HepG2 (cell line): ENCODE measurements around the gene GNL1. TPM values are rescaled to one million over a fixed set of nuclear protein-coding genes. Genes with fewer than 3 reads are reported as not detected.

Experiments
- AGO1 ChIP-seq: fragments of 200-400 bp; formaldehyde crosslinking; IDR thresholded peaks from 2 replicates; pipeline ENCODE4 v1.6.1; 2017; ENCODE audit warnings: mild to moderate bottlenecking, low read depth, low read length, moderate library complexity; ENCODE audit not compliant: poor library complexity, severe bottlenecking
- ARNT ChIP-seq: fragments of 450-650 bp; IDR thresholded peaks from 2 replicates; pipeline ENCODE4 v1.6.1; 2017
- CBFB ChIP-seq: sonication (generic); formaldehyde crosslinking; IDR thresholded peaks from 2 replicates; pipeline ENCODE4 v1.4.0; 2020; ENCODE audit warnings: missing genetic modification reagents
- ELF1 ChIP-seq: sonication (generic); formaldehyde crosslinking; IDR thresholded peaks from 2 replicates; pipeline ENCODE4 v1.4.0; 2020; ENCODE audit warnings: missing genetic modification reagents
- FOXO1 ChIP-seq: sonication (generic); formaldehyde crosslinking; IDR thresholded peaks from 2 replicates; pipeline ENCODE4 v1.4.0; 2020; ENCODE audit warnings: missing genetic modification reagents
- GABPA ChIP-seq, 2 experiments: IDR thresholded peaks; 2 replicates each; pipeline ENCODE4 v1.6.1; 2011 to 2016; ENCODE audit warnings: low read depth in 2 of 2, low read length in 1 of 2, missing biosample characterization in 1 of 2, missing genetic modification characterization in 1 of 2
- GATAD1 ChIP-seq: IDR thresholded peaks from 2 replicates; pipeline ENCODE4 v1.6.1; 2016; ENCODE audit warnings: missing genetic modification reagents, missing compliant biosample characterization
- NCOA1 ChIP-seq: sonication (generic); formaldehyde crosslinking; IDR thresholded peaks from 2 replicates; pipeline ENCODE4 v1.9.0; 2021; ENCODE audit warnings: missing genetic modification reagents
- NFIC ChIP-seq: IDR thresholded peaks from 2 replicates; pipeline ENCODE4 v1.6.1; 2012; ENCODE audit warnings: mild to moderate bottlenecking, low read length, inconsistent platforms
- POGZ ChIP-seq: sonication (generic); formaldehyde crosslinking; IDR thresholded peaks from 2 replicates; pipeline ENCODE4 v1.4.0; 2020; ENCODE audit warnings: mild to moderate bottlenecking, missing genetic modification reagents
- SAP130 ChIP-seq: IDR thresholded peaks from 2 replicates; pipeline ENCODE4 v1.6.1; 2016; ENCODE audit warnings: low read depth
- SOX13 ChIP-seq, 3 experiments: fragments of 450-650 bp in 1 of 3; sonication (generic) in 1 of 3; formaldehyde crosslinking in 1 of 3; IDR thresholded peaks in 2 of 3; conservative IDR thresholded peaks in 1 of 3; 2 replicates each; pipeline versions ENCODE4 v1.5.0 to v1.6.1; 2016 to 2020; ENCODE audit warnings: antibody characterized with exemption in 1 of 3, mild to moderate bottlenecking in 1 of 3, missing compliant biosample characterization in 1 of 3, missing genetic modification reagents in 1 of 3, moderate library complexity in 1 of 3
- TEAD3 ChIP-seq: optimal IDR thresholded peaks from 2 replicates; pipeline ENCODE3; 2016; ENCODE audit warnings: borderline replicate concordance
- ZNF296 ChIP-seq: sonication (generic); formaldehyde crosslinking; conservative IDR thresholded peaks from 2 replicates; pipeline ENCODE4 v1.5.0; 2020; ENCODE audit warnings: mild to moderate bottlenecking, missing genetic modification reagents
- ZNF598 ChIP-seq: sonication (generic); formaldehyde crosslinking; IDR thresholded peaks from 2 replicates; pipeline ENCODE4 v1.5.1; 2020; ENCODE audit warnings: mild to moderate bottlenecking, missing genetic modification reagents, borderline replicate concordance
- polyA plus RNA-seq, 8 experiments: library from polyadenylated mRNA; depleted of rRNA in 3 of 8; stranded (reverse) in 7 of 8; unstranded in 1 of 8; fragments of >200 nt; fragmentation: Illumina TruSeq in 4 of 8; extraction: Trizol in 4 of 8; gene quantifications; 2 replicates each; pipeline versions ENCODE4 v1.2.1 to v1.2.3, GENCODE V29; 2011 to 2016; ENCODE audit warnings: low read depth in 4 of 8, missing spikeins in 1 of 8, mixed read lengths in 1 of 8; ENCODE audit not compliant: insufficient read depth in 1 of 8
- total RNA-seq, 5 experiments: library from RNA; depleted of rRNA; stranded (reverse); fragments of >200 nt; fragmentation: Illumina TruSeq; extraction: Trizol; gene quantifications; 2 replicates each; pipeline ENCODE4 v1.2.3, GENCODE V29; 2016; ENCODE audit warnings: low read depth in 1 of 5
- TF ChIP-seq, protein P1 (sequence below): sonication (generic); formaldehyde crosslinking; IDR thresholded peaks from 2 replicates; pipeline ENCODE4 v1.4.0; 2020; ENCODE audit warnings: mild to moderate bottlenecking, missing genetic modification reagents, borderline replicate concordance
- TF ChIP-seq, protein P2 (sequence below): sonication (generic); formaldehyde crosslinking; IDR thresholded peaks from 2 replicates; pipeline ENCODE4 v1.4.0; 2020; ENCODE audit warnings: mild to moderate bottlenecking, missing genetic modification reagents
- TF ChIP-seq, protein P3 (sequence below): sonication (generic); formaldehyde crosslinking; IDR thresholded peaks from 2 replicates; pipeline ENCODE4 v1.4.0; 2020; ENCODE audit warnings: missing genetic modification reagents
- TF ChIP-seq, protein P4 (sequence below): IDR thresholded peaks from 2 replicates; pipeline ENCODE4 v1.6.1; 2016; ENCODE audit warnings: low read depth

GNL1 gene
- total and polyA plus RNA-seq, 2 of the 13 experiments (the other 11 are each of a cell fraction or from before 2014, with no cell fraction given): 35.0 to 55.6 TPM

DNA sequence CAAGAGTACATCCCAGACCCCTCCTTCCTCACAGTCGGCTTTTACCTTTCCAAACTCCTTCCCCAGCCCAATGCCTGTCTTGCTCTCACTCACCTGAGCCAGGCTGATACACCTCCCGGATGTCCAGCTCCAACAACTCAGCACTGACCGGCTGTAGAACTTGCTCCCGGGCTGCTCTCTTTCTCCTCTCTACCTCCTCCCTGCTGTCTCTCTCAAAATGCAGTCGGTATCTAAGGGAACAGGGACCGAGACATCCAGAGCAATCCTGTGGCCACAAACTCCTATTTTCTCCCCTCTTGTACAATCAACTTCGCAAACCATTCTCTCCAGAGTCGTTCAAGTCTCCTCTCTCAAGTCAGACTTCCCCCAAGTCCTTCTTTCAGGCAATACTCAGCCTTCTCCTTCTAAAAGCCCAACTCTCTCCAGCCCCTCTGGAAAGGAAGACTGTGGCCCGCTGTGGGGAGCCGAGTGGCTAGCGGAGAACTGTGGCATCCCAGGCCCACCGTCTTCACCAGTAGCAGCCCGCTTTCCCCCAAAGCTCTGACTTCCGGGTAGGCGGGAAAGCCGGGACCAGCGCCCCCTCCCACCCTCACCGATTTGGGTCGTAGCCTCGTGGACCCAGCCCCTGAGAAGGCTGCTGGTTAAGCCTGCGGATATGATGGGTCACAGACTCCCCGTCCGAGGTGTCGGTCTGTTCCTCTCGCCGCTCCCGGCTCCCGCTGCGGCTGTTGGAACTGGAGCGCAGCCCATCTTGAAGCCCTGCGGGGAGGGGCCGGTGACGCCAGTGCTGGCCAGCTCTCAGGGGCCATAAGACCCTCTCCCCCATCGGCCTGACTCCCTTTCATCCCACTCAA is 1.1 kb downstream of the GNL1 start (continued):
- TF ChIP-seq, protein P1, sequence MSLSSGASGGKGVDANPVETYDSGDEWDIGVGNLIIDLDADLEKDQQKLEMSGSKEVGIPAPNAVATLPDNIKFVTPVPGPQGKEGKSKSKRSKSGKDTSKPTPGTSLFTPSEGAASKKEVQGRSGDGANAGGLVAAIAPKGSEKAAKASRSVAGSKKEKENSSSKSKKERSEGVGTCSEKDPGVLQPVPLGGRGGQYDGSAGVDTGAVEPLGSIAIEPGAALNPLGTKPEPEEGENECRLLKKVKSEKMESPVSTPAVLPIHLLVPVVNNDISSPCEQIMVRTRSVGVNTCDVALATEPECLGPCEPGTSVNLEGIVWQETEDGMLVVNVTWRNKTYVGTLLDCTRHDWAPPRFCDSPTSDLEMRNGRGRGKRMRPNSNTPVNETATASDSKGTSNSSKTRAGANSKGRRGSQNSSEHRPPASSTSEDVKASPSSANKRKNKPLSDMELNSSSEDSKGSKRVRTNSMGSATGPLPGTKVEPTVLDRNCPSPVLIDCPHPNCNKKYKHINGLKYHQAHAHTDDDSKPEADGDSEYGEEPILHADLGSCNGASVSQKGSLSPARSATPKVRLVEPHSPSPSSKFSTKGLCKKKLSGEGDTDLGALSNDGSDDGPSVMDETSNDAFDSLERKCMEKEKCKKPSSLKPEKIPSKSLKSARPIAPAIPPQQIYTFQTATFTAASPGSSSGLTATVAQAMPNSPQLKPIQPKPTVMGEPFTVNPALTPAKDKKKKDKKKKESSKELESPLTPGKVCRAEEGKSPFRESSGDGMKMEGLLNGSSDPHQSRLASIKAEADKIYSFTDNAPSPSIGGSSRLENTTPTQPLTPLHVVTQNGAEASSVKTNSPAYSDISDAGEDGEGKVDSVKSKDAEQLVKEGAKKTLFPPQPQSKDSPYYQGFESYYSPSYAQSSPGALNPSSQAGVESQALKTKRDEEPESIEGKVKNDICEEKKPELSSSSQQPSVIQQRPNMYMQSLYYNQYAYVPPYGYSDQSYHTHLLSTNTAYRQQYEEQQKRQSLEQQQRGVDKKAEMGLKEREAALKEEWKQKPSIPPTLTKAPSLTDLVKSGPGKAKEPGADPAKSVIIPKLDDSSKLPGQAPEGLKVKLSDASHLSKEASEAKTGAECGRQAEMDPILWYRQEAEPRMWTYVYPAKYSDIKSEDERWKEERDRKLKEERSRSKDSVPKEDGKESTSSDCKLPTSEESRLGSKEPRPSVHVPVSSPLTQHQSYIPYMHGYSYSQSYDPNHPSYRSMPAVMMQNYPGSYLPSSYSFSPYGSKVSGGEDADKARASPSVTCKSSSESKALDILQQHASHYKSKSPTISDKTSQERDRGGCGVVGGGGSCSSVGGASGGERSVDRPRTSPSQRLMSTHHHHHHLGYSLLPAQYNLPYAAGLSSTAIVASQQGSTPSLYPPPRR (CRISPR knock-in tag): peak; percentile 5; the same call in 1 of the 2 replicates
- TF ChIP-seq, protein P2, sequence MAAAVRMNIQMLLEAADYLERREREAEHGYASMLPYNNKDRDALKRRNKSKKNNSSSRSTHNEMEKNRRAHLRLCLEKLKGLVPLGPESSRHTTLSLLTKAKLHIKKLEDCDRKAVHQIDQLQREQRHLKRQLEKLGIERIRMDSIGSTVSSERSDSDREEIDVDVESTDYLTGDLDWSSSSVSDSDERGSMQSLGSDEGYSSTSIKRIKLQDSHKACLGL (CRISPR knock-in tag): 0 out of 2 replicates have a peak, but pooled peaks have one; percentile 14
- TF ChIP-seq FOXO1 (CRISPR knock-in tag) (peak; percentile 36; the same call in 1 of the 2 replicates), SAP130 (CRISPR knock-in tag) (peak; percentile 8; the same call in 1 of the 2 replicates), ZNF598 (peak; percentile 38; the same call in 1 of the 2 replicates), AGO1 (peak; percentile 54), ZNF296 (CRISPR knock-in tag) (peak; percentile 27; the same call in 1 of the 2 replicates), ELF1 (CRISPR knock-in tag) (peak; percentile 87), SOX13 (IDR thresholded peaks at IDR 0.05) (no peak), SOX13 (CRISPR knock-in tag; conservative IDR thresholded peaks at IDR 0.05 in 1 of 2, IDR thresholded peaks at IDR 0.05 in 1 of 2) (0 out of 4 replicates have a peak, but pooled peaks of 1 of the 2 experiments have one; percentile 4), GATAD1 (no peak), ARNT (no peak), NFIC (no peak), CBFB (CRISPR knock-in tag) (0 out of 2 replicates have a peak, but pooled peaks have one; percentile 17), GABPA (IDR thresholded peaks at IDR 0.05; ENCODE audit: low read depth, low read length) (no peak), GABPA (CRISPR knock-in tag; IDR thresholded peaks at IDR 0.05; ENCODE audit: low read depth) (0 out of 2 replicates have a peak, but pooled peaks have one; percentile 33), POGZ (CRISPR knock-in tag) (peak; percentile 43; the same call in 1 of the 2 replicates), TEAD3 (CRISPR knock-in tag) (no peak), NCOA1 (CRISPR knock-in tag) (peak; percentile 68; the same call in 1 of the 2 replicates)
- TF ChIP-seq, protein P3, sequence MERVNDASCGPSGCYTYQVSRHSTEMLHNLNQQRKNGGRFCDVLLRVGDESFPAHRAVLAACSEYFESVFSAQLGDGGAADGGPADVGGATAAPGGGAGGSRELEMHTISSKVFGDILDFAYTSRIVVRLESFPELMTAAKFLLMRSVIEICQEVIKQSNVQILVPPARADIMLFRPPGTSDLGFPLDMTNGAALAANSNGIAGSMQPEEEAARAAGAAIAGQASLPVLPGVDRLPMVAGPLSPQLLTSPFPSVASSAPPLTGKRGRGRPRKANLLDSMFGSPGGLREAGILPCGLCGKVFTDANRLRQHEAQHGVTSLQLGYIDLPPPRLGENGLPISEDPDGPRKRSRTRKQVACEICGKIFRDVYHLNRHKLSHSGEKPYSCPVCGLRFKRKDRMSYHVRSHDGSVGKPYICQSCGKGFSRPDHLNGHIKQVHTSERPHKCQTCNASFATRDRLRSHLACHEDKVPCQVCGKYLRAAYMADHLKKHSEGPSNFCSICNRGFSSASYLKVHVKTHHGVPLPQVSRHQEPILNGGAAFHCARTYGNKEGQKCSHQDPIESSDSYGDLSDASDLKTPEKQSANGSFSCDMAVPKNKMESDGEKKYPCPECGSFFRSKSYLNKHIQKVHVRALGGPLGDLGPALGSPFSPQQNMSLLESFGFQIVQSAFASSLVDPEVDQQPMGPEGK (CRISPR knock-in tag): no peak
- TF ChIP-seq, protein P4, sequence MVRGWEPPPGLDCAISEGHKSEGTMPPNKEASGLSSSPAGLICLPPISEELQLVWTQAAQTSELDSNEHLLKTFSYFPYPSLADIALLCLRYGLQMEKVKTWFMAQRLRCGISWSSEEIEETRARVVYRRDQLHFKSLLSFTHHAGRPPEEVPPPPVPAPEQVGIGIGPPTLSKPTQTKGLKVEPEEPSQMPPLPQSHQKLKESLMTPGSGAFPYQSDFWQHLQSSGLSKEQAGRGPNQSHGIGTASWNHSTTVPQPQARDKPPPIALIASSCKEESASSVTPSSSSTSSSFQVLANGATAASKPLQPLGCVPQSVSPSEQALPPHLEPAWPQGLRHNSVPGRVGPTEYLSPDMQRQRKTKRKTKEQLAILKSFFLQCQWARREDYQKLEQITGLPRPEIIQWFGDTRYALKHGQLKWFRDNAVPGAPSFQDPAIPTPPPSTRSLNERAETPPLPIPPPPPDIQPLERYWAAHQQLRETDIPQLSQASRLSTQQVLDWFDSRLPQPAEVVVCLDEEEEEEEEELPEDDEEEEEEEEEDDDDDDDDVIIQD (CRISPR knock-in tag): 0 out of 2 replicates have a peak, but pooled peaks have one; percentile 2
